ENCODE data around the gene CYP2C8. TPM values are rescaled to one million over a fixed set of nuclear protein-coding genes. Genes with fewer than 3 reads are reported as not detected.
"Not testable (repeated sequence)": the region's sequence is repeated elsewhere in the genome, so short reads cannot be mapped to it uniquely, and the experiment has no call there.

The CYP2C8 gene
- total RNA-seq, 2 donors from 2014 or later, result not detected

- TF ChIP-seq, protein P1, sequence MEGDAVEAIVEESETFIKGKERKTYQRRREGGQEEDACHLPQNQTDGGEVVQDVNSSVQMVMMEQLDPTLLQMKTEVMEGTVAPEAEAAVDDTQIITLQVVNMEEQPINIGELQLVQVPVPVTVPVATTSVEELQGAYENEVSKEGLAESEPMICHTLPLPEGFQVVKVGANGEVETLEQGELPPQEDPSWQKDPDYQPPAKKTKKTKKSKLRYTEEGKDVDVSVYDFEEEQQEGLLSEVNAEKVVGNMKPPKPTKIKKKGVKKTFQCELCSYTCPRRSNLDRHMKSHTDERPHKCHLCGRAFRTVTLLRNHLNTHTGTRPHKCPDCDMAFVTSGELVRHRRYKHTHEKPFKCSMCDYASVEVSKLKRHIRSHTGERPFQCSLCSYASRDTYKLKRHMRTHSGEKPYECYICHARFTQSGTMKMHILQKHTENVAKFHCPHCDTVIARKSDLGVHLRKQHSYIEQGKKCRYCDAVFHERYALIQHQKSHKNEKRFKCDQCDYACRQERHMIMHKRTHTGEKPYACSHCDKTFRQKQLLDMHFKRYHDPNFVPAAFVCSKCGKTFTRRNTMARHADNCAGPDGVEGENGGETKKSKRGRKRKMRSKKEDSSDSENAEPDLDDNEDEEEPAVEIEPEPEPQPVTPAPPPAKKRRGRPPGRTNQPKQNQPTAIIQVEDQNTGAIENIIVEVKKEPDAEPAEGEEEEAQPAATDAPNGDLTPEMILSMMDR (IDR thresholded peaks at IDR 0.05), result no peak
- H3K27me3 ChIP-seq, result no peaks in the 10 kb centered on the region
- DNase-seq (ENCODE audit: low spot score), result no peak
These were observed 1.9 kb upstream of the CYP2C8 start for GRCh38 chr10:95071107-95071660.

GRCh38 chr10:95064125-95064524, 5.2 kb downstream of the CYP2C8 start:
- H3K4me3 ChIP-seq; DNase-seq (ENCODE audit: low spot score); H3K36me3 ChIP-seq; H3K9me3 ChIP-seq; H3K27me3 ChIP-seq; H3K27ac ChIP-seq; H3K4me1 ChIP-seq: not testable (repeated sequence)

More at GRCh38 chr10:95071107-95071660, 1.9 kb upstream of the CYP2C8 start:
- Histone ChIP-seq H3K36me3 (no peaks in the 10 kb centered on the region), H3K4me3 (no peak overlapping the region), H3K27ac (no peak overlapping the region), H3K4me1 (no peaks in the 10 kb centered on the region), H3K9me3 (no peaks in the 10 kb centered on the region)

GRCh38 chr10:95056744-95057363, 12.4 kb downstream of the CYP2C8 start:
- H3K9me3 ChIP-seq, result no peaks in the 10 kb centered on the region
- no peak for DNase-seq (ENCODE audit: low spot score)
- H3K27me3 ChIP-seq, result no peaks in the 10 kb centered on the region
- H3K4me3 ChIP-seq, result no peak overlapping the region
- TF ChIP-seq, protein P1 (IDR thresholded peaks at IDR 0.05), result no peak
- H3K4me1 ChIP-seq, result no peaks in the 10 kb centered on the region
- H3K27ac ChIP-seq, result no peak overlapping the region
- no peaks in the 10 kb centered on the region for H3K36me3 ChIP-seq

GRCh38 chr10:95049919-95050318, 19.4 kb downstream of the CYP2C8 start:
- no peaks in the 10 kb centered on the region for H3K27me3 ChIP-seq
- H3K4me1 ChIP-seq, result peaks cover 0 to 10% of the 10 kb centered on the region in 2 donors
- no peak overlapping the region for H3K4me3 ChIP-seq
- H3K36me3 ChIP-seq, result no peaks in the 10 kb centered on the region
- TF ChIP-seq, protein P1 (IDR thresholded peaks at IDR 0.05), result no peak
- no peak overlapping the region for H3K27ac ChIP-seq
- no peak for DNase-seq (ENCODE audit: low spot score)
- peaks cover 0 to 16% of the 10 kb centered on the region in 2 donors for H3K9me3 ChIP-seq

DNA sequence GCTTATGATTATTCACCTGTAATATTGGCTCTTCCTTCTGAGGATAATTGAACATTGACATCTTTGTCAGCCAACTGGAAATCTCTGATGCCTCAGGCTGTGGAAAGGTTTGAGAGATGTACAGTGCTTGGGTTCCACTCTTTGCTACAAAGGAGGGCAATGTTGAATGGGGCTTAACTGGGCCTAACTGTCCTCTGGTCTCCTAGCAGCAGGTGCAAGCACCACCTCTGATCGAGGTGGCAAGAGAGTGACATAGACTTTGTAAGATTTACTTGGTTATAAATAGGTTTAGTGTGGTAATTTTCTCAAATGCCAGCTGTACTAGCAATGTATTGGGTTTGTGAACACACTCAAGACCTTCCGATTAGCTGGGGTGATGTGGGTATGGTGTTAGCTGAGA, 21.1 kb downstream of the CYP2C8 start:
- H3K9me3 ChIP-seq, result peaks cover 0 to 16% of the 10 kb centered on the region in 2 donors
- H3K4me3 ChIP-seq, result no peak overlapping the region
- TF ChIP-seq, protein P1 (IDR thresholded peaks at IDR 0.05), result no peak
- H3K27me3 ChIP-seq, result no peaks in the 10 kb centered on the region
- peak overlapping the region; percentile 33 to 62 for H3K27ac ChIP-seq
- peaks cover 0 to 10% of the 10 kb centered on the region in 2 donors for H3K4me1 ChIP-seq
- DNase-seq (ENCODE audit: low spot score), result no peak
- no peaks in the 10 kb centered on the region for H3K36me3 ChIP-seq

DNA sequence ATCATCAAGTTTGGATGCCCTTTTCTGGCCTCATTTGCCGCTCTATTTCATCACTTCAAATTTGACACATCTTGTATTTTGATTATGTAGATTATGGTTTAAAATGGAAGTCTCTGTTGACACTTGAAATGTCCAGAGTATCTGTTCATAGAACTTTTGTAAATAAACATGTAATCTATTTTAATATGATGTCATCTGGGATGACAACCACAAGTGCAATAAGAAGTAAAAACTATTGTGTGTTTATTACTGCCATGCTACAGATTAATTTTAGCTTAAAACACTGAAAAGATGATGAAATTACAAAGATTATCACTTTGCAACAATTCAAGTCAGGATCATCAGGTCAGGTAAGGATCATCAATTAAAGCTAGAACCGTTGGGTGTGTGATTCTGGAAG, 30.0 kb downstream of the CYP2C8 start:
- no peak for DNase-seq (ENCODE audit: low spot score)
- H3K9me3 ChIP-seq, result no peaks in the 10 kb centered on the region
- no peaks in the 10 kb centered on the region for H3K4me1 ChIP-seq
- H3K4me3 ChIP-seq, result no peak overlapping the region
- no peak overlapping the region for H3K27ac ChIP-seq
- no peaks in the 10 kb centered on the region for H3K36me3 ChIP-seq
- TF ChIP-seq, protein P1 (IDR thresholded peaks at IDR 0.05), result no peak
- no peaks in the 10 kb centered on the region for H3K27me3 ChIP-seq
